Fibroblast of skin of abdomen (primary cell): Measurements from ENCODE around the gene RNF6. TPM values are rescaled to one million over a fixed set of nuclear protein-coding genes. Genes with fewer than 3 reads are reported as not detected.
A peak's percentile ranks its signal among the peaks of the same experiment; 100 is the strongest.
"Not testable (repeated sequence)": the region's sequence is repeated elsewhere in the genome, so short reads cannot be mapped to it uniquely, and the experiment has no call there.

Experiments used
- DNase-seq: peaks from one replicate; pipeline ENCODE4 v3.0.0-alpha.2; 2013
- polyA plus RNA-seq, 2 experiments: library from polyadenylated mRNA; unstranded; fragments of 120-200 nt; gene quantifications; one replicate each; pipeline ENCODE4 v1.2.1, GENCODE V29; 2013; ENCODE audit not compliant: insufficient read length in 2 of 2

RNF6 gene
- polyA plus RNA-seq (2013, experiment 1 of 2; ENCODE audit: insufficient read length): 28.3 TPM
- polyA plus RNA-seq (2013, experiment 2 of 2; ENCODE audit: insufficient read length): 26.5 TPM

DNA sequence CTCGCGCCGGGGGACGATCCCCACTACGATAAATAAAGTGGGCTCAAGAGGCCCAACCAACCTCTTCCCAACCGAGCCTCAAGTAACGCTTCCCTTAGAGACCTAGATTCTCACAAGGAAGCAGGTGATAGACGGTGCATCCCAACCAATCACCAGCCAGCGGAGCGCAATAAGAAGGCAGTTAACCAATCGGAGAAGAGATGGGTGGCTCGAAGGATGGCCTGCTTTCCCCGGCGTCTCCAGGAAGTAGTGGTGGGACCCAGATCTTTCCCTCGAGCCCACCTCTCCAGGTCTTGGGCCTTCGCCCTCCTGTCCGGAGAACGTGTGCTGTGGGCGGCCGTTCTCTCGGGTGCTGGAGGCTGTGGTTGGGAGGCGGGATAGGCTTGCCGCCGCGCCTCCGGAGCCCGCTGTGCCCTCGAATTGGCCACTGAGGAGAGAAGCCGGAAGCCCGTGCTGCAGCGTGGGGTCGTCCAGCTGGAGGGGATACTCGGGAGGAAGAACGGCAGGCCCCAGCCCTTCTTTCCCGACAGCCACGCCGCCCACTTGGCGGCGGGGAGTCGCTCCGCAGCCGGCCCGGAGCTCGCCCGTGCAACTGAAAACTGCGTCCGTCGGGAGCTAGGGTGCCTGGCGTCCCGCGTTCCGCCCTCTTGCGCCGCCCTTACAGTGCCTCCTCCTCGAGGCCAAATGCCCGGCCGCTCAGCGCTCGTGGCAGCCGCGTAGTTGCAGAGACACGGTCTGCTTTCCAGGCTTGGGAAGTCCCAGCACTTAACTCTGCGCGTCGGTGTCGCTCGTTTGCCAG is at the start of gene RNF6:
Gene RNF6, minus strand, starts transcription at position 594 of the 799 bp plus-strand sequence. CDS start 2,665 bp downstream, outside the sequence.
- peak; percentile 99 for DNase-seq

GRCh38 chr13:26270707-26271106 is 48.6 kb upstream of the RNF6 start:
- no peak for DNase-seq

DNA sequence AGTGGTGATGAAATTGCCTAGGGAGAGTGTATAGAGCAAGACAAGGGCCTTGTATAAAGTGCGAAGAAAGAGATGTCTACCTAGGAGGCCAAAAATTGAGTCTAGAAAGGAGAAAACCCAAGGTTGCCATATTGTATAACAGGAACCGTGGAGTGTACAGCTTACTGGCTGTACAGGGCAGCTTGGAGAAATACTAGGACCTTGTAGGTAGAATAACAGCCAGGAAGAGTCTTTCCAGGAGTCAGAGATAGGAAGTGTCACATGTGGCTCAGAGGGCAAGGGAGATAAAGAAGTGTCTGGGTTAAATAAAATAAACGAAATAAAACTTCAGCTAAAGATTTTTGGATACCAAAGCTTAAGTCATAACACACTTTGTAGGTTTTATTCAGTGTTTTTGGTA is 44.2 kb upstream of the RNF6 start:
- no peak for DNase-seq

DNA sequence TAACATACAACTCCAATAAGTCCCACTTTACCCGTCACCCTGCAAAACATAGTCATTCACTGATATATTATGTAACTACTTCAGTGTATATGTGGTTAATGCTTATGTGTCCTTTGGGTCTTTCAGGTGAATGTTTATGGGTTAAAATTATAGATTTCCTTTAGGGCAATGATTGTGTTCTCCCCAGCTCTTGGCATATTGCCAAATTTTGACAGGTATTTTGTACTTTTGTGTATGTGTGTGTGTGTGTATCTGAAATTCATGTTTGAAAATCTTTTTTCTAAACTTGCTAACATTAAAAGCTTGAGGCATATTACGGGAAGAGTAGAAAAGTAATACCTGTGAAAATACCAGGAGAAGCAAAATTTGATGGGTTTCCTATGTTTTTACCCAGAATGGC is 40.0 kb upstream of the RNF6 start:
- DNase-seq: no peak

GRCh38 chr13:26259634-26260033 is 37.5 kb upstream of the RNF6 start:
- no peak for DNase-seq

DNA sequence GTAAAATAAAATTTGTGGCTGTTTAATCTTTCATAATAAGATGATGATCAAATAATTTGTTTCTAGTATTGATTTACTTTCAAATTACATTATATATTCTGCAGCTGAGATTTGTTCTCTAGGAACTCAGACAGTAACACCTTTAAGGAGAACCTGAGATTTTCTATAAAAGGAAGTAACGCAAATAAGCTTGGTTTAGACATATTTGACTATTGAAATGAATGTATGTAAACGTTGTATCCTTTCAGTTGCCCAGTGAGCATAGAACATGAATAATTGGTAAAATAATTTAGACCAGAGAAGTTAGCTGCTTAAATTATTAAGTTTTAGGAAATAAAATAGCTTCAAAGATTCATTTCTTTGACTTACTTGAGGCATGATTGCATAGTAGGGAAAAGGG is 34.9 kb upstream of the RNF6 start:
- no peak for DNase-seq

- no peak for DNase-seq
Measured at GRCh38 chr13:26255691-26256277, 33.7 kb upstream of the RNF6 start.

DNA sequence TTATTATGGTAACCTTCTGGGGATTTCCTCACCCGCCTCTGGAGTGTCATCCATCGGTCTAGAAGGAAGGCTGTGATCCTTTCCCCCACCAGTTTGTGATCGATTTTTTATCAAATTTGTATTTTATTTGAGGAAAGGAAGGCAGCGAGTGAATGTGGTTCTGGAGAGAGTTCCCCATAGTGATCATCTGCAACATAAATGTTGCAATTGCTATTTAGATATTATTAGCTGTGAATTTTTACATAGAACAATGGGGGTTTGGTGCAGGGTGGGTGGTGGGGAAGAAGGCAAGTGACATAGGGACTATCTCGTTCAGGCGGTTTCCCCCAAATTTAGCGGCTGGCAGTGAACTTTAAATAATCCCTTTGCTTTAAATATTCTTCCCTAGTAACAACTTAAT is 33.0 kb upstream of the RNF6 start:
- no peak for DNase-seq

DNA sequence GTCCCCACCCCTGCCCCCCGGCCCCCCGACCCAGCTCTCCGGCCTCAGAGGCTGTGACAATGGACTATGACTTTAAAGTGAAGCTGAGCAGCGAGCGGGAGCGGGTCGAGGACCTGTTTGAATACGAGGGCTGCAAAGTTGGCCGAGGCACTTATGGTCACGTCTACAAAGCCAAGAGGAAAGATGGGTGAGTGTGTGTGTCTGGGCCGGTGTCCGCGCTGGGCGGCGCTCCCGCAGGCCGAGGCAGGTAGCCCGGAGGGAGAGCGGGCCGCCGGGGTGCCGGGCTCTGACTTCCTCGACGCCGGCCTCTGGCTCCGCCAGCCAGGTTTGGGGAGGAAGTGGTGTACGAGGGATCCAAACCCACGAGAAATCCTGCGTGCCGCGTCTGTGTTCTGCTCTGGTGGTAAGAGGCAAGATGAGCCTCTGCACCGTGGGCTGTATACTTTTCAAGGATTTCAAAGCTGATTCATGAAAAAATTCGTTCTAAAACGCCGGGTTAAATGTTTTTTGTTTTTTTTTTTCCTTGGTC is 32.5 kb upstream of the RNF6 start:
- peak; percentile 22 for DNase-seq

DNA sequence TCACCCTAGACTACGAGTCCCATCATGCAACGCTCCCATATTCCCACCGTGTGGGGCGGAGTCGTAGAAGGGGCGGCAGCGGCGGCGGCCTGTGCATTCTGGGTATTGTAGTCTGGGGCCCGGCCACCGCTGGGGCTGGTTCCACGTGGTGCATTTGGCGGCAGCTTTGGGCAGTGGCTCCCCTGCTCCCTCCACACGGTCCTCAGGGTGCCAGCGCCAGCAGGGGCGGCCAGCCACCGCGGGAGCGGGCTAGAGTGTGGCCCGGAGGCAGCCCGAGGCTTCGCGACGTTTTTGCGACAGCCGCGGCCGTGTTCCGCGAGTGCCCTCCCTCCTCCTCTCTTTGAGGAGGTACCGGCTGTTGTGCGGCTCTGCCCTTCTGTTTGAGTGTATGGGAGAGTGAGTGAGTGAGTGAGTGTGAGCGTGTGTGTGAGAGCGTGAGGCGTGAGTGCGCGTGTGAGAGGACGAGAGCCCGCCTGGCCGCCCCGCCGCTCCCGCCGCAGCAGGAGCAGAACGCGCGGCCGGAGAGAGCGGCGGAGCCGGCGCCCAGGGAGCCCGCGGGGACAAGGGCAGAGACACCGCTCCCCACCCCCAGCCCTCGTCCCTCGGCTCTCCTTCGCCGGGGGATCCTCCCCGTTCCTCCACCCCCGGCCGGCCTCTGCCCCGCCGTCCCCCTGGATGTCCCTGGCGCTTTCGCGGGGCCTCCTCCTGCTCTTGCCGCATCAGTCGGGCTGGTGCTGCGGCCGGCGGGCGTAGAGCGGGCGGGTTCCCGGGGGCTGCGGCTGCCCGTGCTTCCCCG is 31.9 kb upstream of the RNF6 start, which contains the start of gene CDK8:
Gene CDK8, plus strand, starts transcription at position 343 of the 796 bp plus-strand sequence. CDS start 513 bp downstream, outside the sequence.
- peak; percentile 95 for DNase-seq

- DNase-seq: no peak
Measured at GRCh38 chr13:26253262-26253786, 31.2 kb upstream of the RNF6 start.

DNA sequence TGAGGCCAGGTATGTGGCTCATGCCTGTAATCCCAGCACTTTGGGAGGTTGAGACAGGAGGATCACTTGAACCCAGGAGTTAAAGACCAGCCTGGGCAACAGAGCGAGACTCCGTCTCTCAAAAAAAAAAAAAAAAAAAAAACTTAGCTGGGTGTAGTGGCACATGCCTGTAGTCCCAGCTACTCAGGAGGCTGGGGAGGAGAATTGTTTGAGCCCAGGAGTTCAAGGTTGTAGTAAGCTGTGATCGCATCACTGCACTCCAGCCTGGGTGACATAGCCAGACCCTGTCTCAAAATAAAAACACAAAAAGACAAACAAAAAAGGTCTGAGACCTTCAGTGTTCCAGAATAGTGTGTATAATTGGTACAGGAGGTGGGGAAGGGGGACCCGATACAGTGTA is 29.9 kb upstream of the RNF6 start:
- DNase-seq: not testable (repeated sequence)

DNA sequence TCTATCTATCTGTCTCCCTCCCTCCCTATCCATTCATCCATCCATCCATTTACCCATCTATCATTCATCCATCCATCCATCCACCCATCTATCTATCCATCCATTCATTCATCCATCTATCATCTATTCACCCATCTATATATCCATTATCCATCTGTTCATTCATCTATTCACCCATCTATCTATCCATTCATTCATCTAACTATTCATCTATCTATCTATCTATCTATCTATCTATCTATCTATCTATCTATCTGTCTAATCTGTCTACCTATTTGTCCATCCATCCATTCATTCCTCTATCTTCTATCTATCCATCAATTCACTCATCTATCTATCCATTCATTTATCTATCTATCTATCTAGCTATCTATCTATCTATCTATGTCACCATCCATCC is 27.4 kb upstream of the RNF6 start:
- no peak for DNase-seq

DNA sequence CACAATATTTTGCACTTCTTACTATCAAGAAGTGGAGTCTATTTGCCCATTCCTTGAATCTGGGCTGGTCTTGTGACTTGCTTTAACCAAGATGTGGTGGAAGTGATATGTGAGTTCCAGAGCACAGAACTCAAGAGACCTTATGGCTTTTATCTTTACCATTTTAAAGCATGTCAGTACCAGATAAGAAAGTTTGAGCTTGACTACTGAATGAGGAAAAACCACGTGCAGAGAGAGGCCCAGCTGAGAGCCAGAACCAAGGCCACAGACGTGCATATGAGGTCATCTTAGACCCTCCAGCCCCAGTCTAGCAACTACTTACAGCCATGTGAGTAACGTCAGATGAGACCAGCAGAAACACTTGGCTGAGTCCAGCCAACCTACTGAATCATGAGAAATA is 25.5 kb upstream of the RNF6 start:
- DNase-seq: no peak

DNA sequence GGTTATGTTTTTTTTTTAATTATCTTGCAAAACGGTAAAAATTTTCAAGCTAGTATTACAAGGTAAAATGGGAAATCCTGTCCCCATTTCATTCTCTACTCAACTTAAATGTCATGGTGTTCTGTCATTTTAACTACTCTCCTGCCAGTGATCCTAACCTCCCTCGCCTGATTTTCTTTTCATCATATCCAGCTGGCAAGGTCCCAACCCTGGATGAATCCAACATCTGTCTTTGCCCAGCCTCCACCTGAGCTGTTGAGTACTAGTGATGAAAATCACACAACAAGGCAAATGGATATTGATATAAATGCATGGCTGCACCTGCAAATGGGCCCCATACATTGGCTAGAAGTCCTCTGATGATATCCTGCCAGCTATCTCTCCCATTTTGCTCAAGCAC is 24.9 kb upstream of the RNF6 start:
- DNase-seq: no peak

- DNase-seq: no peak
Measured at GRCh38 chr13:26246154-26246553, 24.0 kb upstream of the RNF6 start.

GRCh38 chr13:26236296-26236695 is 14.2 kb upstream of the RNF6 start:
- no peak for DNase-seq

DNA sequence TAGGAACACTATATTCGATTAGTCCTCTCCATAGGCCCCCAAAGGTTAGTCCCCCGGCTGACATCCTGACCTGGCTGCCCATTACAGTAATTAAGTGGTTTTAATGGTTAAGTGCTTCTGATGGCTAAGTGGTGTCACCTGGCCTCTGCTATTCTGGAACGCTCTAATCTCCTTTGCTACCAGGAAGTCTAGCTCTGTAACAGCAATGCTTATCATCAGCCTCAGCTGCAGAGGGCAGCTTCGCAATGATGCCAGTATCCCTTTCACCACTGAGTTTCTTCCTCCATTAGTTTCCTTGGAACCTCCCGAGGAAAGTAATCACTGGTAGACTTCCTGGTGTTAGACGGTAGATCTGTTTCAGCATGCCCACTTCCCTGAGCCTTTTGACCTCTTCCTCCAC is 8.6 kb upstream of the RNF6 start:
- no peak for DNase-seq

DNA sequence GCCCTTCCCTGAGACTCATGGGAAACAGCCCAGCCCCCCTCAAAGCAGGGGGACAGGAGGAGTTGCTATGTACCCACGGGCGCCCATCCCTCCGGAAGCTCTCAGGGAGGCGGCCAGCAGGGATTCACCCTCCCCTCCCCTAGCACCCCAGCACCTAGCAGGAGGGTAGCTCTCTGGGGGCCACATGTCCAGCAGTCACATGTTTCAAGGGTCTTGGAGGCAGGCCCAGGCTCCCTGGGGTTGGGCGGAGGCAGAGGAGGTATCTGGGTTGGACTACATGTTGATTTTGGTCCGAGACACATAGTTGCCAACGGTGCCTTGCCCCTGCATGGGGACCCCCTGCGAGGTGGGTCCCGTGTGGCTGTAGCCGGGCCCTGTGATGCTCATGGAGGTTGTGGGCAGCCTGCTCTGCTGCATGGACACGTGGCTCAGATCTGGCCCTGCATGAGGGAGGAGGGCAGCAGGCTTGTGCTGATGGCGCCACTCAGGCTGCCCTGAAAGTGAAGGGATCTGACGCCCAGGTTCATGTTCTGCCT is 7.0 kb upstream of the RNF6 start:
- no peak for DNase-seq

GRCh38 chr13:26228096-26228495 is 6.0 kb upstream of the RNF6 start:
- DNase-seq: no peak

GRCh38 chr13:26227166-26227971 is 5.3 kb upstream of the RNF6 start:
- no peak for DNase-seq
